NK-92 (cell line): ENCODE results near the gene EFNA3.
A peak's percentile ranks its signal among the peaks of the same experiment; 100 is the strongest.

Source experiments
- DNase-seq: peaks from one replicate; lab custom pipeline; 2025; ENCODE audit not compliant: unreplicated experiment; lab: John Stamatoyannopoulos, UW

The EFNA3 gene

DNA sequence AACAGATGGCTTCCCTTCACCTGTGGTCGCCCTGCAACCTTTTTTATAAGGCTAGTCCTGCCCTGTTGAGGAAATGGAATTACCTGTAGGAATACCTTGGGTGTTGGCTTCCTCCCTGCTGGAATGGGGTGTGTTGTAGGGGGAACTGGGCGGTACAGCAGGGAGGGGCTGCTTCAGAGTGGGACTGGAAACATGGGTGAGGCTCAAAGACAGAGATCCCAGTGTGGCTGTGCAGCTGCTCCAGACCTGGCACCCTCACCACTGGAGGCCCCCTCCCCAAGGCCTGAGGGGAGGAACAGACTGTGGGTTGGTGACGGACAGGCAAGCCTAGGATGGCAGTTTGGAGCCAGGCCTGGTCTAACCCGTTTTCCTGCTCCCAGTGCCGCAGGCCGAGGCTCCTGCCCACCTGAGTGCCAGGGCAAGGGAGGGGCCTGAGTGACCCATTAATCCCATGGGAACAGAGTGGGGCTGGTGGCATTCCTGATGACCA lies 4.5 kb downstream of the EFNA3 start:
- DNase-seq: no peak

DNA sequence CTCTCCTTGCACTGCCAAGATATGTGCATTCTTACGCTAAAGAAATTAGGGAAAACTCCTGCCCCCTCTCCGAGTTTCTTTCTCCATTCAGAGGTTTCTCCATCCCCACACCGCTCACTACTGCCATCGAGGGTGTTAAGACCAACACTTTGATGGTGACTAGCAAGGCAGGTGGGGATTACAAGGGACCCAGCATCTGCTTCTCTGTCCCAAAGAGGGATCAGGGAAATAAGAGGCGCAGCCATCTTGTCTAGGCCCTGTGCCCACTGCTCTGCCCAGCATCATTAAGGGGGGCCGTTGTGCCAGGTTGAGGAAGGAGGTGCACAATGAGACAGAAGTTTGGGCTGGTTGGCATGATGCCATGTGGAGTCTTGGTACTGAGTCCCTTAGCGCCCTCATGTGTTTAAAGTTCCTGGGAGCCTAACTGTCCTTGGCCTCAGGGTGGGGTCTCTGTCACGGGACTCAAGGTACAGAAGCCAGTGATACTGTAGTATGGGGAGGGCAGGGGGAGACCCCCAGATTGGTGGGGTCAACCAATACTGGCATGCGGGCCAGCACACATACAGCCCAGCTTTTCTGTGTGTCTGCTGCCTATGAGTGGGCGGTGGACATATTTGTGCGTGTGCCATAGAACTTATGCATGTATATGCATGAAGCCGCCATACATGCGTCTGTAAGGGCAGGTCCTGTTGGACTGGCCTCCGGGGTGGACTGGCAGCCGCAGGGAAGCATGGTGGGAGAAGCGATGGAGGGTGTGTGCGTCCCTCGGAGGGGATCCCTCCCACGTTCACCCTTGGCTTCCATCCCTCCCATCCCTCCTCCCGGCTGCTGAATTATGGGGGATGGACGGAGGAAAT lies 5.5 kb downstream of the EFNA3 start:
- DNase-seq: no peak

DNA sequence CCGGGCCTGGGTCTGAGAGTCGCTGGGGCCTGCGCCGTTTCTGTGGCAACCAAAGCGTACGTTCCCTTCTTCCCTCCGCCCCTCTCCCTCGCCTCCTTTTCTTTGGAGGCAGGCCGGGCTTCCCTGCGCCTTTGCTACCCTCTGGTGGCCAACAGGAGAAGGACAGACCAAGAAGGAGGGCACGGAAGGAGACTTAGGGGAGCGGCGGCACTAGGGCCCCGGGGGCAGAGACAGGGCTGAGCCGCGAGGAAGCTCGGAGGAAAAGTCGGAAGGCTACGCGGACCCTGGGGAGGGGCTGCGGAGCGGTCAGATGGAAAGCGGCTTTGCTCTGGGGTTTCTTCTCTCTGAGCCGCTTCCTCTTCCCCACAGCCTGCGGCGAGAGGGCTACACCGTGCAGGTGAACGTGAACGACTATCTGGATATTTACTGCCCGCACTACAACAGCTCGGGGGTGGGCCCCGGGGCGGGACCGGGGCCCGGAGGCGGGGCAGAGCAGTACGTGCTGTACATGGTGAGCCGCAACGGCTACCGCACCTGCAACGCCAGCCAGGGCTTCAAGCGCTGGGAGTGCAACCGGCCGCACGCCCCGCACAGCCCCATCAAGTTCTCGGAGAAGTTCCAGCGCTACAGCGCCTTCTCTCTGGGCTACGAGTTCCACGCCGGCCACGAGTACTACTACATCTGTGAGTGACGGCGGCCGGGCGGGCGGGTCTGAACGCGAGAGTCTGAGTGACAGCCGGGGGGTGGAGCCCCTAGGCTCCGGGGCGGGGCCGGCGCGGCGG lies 6.3 kb downstream of the EFNA3 start:
- peak; percentile 30 for DNase-seq

DNA sequence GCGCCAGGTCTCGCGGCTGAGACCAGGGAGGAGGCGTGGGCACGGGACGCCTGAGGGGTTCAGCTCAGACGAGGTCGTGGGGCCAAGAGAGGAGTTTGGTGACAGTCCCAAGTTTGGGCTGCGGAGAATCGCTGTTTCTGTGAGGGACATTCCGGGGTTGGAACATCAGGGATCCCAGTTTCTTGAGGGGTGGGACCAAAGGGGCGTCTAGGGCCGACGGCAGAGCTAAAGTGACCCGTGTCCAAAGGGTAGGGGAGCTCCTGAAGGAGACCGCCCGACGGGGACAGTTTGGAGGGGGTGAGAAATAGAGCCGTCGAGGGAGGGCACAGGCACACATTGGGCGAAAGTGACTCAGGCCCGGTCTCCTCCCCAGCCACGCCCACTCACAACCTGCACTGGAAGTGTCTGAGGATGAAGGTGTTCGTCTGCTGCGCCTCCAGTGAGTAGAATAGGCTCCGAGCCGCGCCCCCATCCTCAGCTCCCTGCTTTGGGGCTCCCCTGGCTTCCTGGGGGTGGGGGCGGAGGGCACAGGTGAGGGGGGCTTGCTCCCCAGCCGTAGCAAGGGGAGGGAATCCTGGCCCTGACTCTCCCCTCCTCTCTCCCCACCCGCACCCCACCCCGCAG lies 7.0 kb downstream of the EFNA3 start:
- DNase-seq: no peak

DNA sequence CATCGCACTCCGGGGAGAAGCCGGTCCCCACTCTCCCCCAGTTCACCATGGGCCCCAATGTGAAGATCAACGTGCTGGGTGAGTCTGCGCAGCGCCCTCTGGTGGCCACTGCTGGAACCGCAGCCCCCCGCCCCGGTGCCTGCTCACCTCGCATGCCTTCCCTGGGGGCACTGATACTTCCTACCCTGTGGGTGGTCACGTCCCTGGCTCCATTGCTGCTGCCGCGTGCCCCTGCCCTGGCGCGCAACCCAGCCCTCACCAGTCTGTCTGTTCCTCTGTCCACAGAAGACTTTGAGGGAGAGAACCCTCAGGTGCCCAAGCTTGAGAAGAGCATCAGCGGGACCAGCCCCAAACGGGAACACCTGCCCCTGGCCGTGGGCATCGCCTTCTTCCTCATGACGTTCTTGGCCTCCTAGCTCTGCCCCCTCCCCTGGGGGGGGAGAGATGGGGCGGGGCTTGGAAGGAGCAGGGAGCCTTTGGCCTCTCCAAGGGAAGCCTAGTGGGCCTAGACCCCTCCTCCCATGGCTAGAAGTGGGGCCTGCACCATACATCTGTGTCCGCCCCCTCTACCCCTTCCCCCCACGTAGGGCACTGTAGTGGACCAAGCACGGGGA lies 7.6 kb downstream of the EFNA3 start:
- no peak for DNase-seq

DNA sequence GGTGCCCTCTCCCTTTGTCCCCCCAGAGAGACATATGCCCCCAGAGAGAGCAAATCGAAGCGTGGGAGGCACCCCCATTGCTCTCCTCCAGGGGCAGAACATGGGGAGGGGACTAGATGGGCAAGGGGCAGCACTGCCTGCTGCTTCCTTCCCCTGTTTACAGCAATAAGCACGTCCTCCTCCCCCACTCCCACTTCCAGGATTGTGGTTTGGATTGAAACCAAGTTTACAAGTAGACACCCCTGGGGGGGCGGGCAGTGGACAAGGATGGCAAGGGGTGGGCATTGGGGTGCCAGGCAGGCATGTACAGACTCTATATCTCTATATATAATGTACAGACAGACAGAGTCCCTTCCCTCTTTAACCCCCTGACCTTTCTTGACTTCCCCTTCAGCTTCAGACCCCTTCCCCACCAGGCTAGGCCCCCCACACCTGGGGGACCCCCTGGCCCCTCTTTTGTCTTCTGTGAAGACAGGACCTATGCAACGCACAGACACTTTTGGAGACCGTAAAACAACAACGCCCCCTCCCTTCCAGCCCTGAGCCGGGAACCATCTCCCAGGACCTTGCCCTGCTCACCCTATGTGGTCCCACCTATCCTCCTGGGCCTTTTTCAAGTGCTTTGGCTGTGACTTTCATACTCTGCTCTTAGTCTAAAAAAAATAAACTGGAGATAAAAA lies 8.4 kb downstream of the EFNA3 start:
- DNase-seq: no peak

DNA sequence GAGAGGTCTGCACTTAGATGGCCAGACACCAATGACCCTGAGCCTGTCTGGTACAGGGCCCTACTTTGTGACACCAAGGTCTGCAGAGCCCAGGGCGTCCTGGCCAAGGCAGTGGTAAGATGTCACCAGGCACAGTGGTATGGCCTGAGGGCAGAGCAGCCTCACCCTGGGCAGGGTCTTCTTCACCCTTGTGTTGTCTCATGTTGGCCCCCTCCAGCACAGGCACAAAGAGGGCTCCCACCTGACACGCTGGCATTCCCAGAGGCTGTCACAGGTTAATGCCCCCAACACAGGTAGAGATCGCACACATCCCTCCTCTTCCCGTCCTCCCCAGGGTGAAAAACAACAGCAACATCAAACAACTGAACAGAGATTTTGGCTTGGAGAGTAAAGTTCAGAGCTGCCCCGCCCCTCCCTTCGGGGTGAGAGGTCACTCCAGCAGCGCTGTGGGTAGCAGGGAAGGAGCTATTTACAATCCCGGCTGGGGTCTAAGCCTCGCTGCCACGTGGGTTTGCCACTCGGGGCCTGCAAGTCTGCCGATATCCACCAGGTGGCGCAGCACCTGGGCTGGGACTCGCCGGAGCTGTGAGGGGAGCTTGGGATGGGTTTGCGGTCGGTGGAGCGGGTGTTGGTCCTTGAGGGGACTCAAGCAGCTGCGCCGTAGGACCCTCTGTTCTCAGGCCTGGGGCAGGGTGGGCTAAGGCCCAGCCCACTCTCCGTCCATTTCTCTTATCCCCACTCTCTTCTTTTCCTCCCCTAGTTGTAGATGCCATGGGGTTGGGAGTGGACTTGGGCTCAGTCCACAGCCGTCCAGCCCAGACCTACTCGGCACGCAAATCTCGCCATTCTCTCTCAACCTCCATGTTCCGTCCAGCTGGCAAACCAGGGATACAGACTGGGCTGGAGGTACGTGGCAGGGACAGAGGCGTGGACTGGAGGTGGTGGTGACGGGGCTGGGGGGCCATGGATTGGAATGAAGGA lies 12.7 kb downstream of the EFNA3 start:
- DNase-seq: no peak

DNA sequence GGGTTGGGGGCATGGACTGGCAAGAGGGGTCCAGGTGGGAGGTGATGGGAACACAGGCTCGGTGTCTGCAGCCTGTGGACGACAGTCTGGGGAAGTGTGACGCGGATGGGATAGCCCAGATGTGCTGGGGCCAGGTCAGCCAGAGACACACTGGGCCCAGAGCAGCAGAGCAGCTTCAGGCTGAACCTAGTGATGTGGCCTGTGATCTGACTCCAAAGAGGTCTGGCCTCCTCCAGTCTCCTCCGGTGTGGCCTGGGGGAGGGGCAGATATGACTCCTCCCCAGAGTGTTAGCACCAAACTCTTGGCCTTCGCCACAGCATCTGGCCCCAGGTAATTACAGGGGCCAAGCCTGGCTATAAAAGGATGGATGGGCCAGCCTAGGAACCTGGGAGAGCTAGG lies 13.5 kb downstream of the EFNA3 start:
- DNase-seq: no peak

DNA sequence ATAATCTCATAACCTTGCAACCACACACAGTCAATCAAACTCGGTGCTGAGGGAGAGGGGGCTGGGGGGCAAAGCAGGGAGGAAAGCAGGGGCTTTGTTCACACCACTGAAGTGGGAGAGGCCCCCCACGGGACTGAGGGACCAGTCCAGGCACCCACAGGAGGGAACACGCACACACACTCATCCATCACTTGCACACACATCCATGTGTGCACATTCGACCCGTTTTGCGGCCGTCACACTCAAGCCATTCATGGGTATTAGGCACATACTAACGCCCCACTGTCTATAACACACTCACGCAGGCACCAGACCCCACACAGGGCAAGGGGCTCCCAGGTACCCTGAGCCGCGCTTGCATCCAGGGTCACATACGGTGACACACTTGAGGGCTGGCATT lies 14.0 kb downstream of the EFNA3 start:
- no peak for DNase-seq

DNA sequence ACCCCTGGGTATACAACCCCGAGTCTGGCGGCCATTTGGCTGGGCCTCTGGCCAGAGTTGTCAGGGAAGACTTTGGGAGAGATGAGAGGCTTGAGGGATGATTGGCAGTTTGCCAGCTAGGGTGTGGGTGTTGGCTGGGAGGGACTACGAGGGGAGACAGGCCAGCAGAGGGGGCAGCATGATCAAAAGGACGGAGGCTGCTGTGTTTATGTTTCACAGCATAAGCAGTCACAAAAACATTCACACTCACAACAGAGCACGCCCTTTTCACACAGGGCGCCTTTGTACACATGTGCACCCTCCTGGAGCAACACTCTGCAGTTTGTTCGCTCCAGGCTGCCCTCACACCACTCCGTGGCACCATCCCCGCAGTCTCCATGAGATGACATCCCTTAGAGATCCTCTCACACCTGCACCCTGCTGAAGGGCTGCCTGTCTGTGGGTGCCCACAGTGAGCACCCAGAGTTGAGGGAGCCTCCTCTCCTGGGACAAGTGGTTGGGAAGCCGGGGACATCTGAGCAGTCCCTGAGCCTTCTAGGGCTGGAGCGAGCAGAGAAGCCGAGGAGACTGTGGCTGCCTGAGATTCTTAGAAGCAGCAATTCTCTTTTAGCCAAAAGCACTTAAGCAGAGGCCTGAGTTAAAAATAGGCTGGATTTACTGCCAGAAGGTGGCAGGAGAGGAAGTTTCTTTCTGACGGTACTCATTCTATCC lies 15.4 kb downstream of the EFNA3 start:
- no peak for DNase-seq

DNA sequence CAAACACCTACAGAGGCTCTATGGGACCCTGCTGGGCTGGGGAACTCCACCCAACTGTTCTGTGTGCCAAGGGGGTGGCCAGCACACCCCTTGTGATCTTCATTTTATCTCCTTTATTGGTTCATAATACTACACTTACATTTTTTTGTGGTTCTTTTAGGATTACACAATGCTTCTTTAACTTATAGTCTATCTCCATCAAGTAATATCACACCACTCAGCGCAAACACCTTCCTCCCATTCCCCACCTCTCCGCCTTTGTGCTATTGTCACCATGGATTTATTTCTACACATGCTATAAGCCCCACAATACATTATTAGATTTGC lies 15.9 kb downstream of the EFNA3 start:
- DNase-seq: no peak

DNA sequence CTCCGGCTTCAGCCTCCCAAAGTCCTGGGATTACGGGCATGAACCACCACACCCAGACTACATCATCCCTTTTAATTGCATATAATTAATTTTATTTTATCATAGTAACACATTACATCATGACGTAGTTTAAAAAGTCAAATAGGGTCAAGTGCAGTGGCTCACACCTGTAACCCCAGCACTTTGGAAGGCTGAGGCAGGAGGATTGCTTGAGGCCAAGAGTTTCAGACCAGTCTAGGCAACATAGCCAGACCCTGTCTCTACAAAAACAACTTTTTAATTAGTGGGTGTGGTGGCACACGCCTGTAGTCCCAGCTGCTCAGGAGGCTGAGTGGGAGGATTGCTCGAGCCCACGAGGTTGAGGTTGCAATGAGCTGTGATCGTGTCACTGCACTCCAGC lies 20.7 kb downstream of the EFNA3 start:
- DNase-seq: no peak

DNA sequence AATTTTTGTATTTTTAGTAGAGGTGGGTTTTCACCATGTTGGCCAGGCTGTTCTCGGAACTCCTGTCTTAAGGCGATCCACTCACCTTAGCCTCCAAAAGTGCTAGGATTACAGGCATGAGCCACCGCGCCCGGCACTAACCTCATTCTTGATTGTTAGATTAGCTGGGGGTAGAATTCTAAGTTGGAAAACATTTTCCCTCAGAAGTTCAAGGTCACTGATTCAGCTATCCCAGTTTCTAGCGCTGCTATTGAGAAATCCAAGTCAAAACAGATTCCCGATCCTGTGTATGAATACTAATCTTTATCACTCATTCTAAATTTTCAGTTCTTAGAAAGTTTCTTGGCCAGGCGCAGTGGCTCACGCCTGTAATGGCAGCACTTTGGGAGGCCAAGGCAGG lies 24.7 kb downstream of the EFNA3 start:
- DNase-seq: no peak

DNA sequence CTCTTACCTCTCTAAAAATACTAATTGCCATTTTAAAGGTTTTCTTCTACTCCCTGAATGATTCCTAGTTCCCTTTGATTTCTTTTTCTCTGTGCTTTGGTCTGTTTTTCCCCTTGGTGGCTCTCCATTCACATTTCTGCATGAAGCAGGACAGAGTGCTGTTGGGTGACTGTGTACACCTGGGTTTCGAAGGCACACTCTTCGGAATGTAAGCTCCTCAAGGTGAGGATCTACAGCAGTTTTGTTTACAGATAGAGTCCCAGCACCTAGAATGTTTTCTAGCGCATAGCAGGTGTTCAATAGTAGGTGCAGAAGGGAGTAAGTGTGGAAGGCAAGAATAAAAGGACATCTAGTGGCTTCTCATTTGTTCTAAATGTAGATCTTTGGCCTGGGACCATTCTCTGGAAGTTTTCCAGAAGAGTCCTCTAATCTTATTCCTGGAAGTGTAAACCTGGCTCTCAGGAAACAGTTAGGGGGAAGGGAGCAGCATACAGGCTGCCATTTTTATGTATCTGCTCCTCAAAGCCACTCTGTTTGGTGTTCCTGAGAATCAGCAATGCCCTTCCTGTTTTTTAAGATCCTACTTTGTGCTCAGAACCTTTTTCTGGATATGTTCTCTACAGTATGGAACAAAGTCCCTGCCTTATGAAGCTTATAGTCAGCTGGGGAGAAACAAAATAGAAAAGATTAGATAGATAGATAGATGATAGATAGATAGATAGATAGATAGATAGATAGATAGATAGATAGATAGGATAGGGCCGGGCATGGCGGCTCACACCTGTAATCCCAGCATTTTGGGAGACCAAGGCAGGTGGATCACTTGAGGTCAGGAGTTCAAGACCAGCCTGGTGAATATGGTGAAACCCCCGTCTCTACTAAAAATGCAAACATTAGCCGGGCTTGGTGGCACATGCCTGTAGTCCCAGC lies 26.2 kb downstream of the EFNA3 start:
- no peak for DNase-seq

DNA sequence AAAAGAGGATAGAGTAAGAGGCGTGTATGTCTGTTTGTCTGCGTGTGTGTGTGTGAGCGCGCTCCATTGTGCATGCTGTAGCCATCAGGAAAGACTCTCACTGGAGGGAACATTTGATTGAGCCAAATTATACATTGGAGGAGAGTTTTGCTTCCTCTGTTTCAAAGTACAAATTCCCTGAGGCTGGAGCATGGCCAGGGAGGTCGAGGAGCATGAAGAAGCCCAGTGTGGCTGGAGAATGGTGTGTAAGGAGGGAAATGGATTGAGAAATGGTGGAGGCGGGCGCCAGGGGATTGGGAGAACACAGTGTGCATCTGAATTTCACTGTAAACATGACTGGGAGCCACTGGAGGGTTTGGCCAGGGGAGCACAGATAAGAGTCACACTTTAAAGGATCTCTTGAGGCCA lies 27.0 kb downstream of the EFNA3 start:
- DNase-seq: no peak

DNA sequence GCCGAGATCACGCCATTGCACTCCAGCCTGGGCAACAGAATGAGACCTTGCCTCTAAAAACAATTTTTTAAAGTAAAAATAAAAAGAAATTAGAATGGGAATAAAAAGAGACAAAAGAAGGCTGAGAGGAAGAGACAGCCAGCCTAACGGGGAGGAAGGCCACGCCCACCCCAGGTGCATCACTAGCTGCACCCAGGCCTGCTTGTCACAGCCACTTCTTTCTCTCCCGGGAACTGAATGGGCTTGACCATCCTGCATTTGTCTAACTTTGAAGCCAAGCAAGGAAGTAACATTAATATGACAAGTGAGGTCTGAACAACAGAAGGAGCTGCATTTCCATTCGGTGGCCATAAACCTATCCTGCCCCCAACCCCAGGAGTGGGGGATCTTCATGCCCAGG lies 28.2 kb downstream of the EFNA3 start:
- DNase-seq: no peak

DNA sequence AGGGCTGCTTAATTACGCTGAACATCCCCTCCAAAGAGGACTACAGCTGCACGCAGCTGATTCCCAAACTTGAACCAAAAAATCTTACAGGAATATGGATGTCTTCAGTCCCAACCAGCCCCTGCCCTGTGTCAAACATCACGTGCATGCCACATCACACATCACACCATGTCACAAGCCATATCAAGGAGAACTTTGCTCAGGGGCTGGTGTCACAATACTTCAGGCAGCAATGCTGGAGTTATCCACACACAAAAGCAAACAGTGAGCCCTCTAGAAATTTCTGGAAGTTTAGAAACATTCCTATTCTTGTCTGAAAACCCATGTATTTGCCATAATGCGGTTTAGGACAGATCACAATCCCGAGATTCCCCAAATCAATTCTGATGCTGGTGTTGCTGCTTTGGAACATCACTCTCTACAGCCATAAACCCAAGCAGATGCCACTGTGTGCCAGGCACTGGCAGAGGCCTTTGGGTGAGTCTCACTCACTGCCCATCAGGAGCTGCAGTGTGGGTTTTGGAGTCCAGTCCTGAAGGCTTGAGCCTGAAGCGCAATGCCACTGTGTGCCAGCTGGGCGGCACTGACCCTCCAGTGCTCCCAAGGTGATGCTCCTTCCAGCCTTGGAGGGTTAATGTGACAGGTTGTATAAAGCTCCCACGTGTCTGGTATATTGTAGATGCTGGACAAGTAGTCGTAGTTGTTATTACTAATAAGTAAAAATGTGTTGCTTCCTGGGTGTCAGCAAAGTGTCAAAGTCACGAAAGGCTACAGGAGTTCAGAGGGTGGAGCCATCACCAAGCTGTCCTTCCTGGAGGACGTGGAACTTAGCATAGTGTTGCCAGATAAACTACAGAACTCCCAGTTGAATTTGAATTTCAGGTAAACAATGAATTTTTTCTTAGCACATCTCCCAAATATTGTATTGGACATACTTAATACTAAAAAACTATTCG lies 28.9 kb downstream of the EFNA3 start:
- no peak for DNase-seq
